Spleen (tissue), 7 donors: Measurements from ENCODE around the gene P2RX7.

Experiments used
- CTCF ChIP-seq, 11 experiments: fragments of 200-600 bp in 7 of 11; fragments of 450-650 bp in 4 of 11; sonication (generic) in 4 of 11; IDR thresholded peaks in 8 of 11; conservative IDR thresholded peaks in 3 of 11; 1 replicate in 7 of 11; 2 replicates in 4 of 11; pipeline versions ENCODE4 v1.4.0 to v1.8.0; 2016 to 2021; ENCODE audit warnings: antibody characterized with exemption in 11 of 11, inconsistent platforms in 4 of 11, mild to moderate bottlenecking in 1 of 11
- POLR2A ChIP-seq, 3 donors: fragments of 450-650 bp; IDR thresholded peaks; one replicate each; pipeline ENCODE4 v1.5.1; 2017; ENCODE audit warnings: antibody characterized with exemption in 3 of 3, mild to moderate bottlenecking in 1 of 3
- donor health status: DM: no; HTN: no; CAD: no; lungs with moderate emphysema.
- donor health status: DM: no; HTN: no; CAD: no.
- donor health status: DM: no; HTN: no; CAD: no.

GRCh38 chr12:121089813-121090430 lies 42.8 kb upstream of the P2RX7 start:
- TF ChIP-seq CTCF (IDR thresholded peaks at IDR 0.05 in 8 of 11, conservative IDR thresholded peaks at IDR 0.05 in 3 of 11) (no peak), POLR2A (IDR thresholded peaks at IDR 0.05) (no peak)
